T-helper 22 cell (primary cell): ENCODE data around the gene TGIF1.
"Not testable (repeated sequence)": the region's sequence is repeated elsewhere in the genome, so short reads cannot be mapped to it uniquely, and the experiment has no call there.

Source experiments
- DNase-seq: peaks from one replicate; pipeline ENCODE4 v3.0.0-alpha.2; 2020; ENCODE audit warnings: low read depth

TGIF1 gene

DNA sequence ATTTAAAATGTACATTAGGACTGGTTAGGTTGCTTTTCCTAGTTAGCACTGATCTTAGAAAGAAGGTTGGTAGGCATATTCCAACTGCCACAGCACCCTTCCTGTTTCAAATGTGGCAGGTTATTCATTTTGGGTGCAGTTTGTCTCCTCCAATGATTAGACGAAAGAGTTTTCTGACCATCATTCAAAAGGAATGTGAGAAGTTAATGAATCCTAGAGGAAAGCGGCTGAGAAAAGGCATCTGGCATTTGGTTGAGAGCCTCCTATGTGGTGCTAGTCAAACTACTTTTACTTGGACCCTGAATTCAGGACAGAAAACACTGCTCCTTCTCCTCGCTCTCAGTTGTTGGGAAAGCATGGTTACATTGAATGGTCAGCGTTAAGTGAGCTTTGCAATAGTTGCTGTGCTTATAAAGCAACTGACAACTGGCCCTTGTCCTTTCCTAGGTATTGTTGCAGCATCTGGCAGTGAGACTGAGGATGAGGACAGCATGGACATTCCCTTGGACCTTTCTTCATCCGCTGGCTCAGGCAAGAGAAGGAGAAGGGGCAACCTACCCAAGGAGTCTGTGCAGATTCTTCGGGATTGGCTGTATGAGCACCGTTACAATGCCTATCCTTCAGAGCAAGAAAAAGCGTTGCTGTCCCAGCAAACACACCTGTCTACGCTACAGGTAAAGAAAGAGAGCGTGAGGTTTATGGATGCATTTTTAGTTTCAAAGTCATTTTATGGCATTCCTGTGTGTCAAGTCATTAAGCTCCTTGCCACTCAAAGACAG lies 6.1 kb downstream of the TGIF1 start:
- DNase-seq: no peak

DNA sequence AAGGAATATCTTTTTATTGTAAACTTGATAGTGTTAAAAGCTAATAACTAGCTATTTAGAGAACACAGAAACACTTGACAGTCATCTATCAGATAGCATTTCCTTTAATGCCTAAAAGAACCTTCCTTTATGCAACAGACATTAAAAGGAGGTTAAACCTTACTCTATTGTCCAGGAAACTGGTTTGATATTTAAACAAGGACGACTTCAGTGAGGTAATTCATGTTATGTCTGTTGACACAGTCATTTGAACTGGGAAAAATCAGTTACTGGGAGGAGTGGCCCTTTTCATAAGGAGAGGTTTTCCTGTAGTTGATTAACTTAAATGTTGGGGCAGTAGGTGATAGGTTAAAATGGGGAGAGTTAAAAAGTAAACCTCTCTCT lies 6.7 kb downstream of the TGIF1 start:
- DNase-seq: no peak

DNA sequence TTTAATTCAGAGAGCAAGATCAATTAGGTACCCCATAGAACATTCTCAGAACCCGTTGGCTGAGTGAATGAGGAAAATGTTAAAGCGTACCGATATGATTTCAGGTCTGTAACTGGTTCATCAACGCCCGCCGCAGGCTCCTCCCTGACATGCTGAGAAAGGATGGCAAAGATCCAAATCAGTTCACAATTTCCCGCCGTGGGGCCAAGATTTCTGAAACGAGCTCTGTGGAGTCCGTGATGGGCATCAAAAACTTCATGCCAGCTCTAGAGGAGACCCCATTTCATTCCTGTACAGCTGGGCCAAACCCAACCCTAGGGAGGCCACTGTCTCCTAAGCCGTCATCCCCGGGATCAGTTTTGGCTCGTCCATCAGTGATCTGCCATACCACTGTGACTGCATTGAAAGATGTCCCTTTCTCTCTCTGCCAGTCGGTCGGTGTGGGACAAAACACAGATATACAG lies 7.3 kb downstream of the TGIF1 start:
- DNase-seq: no peak

DNA sequence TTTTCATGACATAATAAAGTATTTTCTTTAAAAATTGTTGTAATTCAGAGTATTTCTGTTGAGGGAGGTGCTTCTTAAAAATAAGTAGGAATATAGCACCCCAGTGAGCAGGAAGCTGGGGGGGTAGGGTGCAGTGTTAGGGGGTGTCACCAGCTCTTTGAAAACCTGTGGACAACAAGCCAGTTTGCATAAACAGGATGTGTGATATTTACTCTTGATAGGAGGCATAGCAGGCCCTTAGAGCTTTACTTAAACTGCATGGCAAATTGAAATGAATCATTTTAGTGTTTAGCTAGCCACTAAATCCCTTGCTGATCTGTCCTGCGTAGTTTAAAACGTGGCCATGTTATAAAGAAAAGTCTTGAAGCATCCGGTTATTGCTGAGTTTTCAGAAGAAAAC lies 8.4 kb downstream of the TGIF1 start:
- no peak for DNase-seq

DNA sequence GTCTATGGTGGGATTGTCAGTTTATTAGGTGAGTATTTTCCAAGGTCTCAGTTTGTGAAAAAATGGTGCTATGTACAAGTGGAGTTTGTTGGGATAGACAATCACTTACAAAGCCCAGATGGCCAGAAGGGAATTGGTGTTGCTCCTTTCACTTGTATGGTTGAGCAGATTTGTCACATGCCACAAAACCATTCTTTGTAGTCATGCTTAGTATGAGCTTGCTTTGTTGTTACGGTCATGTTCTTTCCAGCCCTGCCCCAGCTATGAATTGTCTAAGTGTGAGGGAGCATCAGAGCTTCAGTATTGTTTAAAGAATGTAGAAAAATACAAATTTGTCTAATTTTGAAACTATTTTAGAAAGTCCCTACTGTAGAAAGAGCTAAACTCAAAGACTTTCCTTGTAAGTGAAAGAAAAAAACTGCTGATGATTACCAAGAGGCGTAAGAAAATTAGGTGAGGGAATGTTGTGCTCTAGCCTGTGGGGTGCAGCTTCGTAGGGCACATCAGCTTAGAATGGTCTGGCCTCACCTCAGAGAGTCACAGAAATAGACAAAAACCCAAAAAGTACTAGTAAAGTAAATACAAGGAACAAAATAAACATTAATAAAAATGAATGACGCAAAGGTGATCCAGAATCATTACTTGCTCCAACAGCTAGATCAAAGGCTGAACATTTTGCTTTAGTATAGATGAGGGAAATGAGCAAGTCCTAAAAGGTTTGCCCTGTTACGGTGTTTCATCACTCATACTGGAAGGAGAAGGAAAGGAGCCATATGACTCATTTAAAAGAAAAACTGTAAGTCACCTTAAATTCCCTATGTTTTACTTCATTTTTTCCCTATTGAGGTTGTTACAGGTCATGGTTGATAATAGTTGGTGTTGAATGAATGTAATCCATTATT lies 9.2 kb downstream of the TGIF1 start:
- no peak for DNase-seq

DNA sequence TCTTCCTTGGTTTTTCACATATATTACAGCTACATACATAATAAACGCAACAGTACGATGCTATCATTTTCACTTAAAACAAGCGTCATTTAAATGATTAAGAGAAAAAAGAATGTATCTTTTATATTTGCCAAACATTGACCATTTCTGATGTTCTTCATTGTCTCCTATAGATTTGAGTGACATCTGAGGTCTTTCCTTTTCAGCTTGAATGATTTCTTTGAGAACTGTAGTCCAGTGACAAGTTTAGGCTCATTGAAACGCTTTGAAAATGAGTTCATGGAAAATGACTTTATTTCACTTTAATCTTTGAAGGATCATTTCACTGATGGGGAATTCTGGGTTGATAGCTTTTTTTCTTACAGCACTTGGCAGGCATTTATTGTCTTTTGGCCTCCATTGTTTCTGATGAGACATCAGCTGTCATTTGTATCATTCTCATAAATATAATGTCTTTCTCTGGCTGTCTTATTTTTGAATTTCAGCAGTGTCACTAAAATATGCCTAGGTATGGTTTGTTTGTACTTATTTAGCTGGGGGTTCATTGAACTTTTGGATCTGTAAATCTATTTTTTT lies 10.9 kb downstream of the TGIF1 start:
- DNase-seq: no peak

DNA sequence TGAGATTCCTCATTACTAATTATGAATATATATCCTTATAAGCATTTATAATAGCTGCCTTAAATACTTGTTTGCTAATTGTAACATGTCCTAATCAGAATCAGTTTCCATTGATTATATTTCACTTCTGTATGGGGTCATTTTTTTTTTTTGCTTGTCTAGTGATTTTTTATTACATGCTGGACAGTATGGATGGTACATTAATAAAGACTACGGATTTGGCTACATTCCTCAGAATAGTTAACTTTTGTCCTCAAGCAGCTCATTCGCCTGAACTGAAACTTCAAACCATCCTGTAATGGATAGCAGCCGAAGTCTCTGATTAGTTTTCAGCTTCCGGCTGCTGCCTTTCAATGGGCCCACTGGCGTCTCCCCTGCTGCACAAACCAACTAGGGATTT lies 11.7 kb downstream of the TGIF1 start:
- no peak for DNase-seq

DNA sequence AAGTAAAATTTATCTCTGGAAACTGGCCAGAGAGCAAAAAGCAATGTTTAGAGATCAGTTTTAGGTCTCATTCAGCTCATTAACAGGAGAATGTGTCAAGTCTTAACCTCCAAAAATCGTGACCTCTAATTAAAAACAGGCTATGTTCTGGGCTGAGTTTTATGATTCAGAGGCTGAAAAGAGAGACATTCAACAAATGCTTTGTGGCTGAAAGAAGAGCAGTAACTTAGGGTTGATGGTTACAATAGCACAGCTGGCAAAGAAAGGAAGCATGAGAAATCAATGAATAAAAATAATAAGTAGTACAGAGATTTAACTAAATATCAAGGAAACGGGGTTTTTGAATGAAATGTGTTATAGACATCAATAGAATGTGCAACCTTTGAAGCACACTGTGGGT lies 13.1 kb downstream of the TGIF1 start:
- no peak for DNase-seq

DNA sequence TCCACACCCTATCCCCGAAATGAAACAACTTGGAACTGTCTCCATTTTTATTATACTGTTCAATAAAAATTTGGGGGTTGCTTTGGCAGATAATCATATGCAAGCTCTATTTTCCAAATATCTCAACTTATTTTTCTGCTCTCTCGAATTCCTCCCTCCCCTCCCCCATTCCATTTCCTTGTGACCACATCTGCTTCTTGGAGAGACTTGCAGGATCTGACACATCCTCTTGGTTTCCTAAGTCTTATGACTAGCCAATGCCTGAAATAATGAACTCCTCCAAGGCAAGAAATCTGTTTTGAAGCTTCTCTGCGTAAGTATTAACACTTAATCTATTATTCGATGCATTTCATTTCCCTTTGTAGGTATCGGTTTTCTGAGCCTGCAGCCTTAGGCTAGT lies 16.1 kb downstream of the TGIF1 start:
- DNase-seq: no peak

DNA sequence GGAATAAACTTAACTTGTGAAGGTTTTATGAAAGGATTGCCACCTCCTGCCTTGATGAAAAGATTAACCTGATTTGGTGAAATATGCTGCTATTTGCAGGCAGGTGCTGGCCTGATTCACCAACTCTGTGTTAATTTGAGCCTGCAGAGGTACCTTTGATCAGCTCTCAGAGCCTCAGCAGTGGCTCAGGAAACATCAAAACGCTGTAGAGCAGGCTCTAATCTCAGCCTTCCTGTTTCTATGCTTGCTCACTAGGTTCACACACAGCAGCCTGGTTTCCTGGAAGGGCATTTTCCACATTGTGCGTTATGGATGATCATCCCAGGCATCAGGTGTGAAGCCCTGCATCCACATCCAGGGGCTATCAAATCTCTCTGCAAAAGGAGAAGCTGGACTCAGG lies 16.9 kb downstream of the TGIF1 start:
- DNase-seq: no peak

DNA sequence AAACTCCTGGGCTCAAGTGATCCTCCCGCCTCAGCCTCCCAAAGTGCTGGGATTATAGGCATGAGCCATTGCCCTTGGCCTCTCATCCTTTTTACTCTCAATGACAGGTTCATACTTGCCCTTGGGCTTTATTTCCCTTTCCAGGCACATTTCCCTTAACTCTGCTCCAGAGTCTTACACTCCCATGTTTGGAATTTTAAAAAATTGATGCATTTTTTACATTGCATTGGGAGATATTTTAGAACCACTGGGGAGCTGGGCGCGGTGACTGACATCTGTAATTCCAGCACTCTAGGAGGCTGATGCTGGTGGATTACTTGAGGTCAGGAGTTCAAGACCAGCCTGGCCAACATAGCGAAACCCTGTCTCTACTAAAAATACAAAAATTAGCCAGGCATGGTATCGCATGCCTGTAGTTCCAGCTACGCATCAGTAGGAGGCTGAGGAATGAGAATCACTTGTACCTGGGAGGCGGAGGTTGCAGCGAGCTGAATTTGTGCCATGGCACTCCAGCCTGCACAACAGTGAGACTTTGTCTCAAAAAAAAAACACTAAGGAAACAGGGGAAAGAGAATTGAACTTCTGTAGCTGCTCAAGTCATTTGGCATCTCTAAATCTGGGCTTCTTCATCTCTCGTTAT lies 18.2 kb downstream of the TGIF1 start:
- no peak for DNase-seq

DNA sequence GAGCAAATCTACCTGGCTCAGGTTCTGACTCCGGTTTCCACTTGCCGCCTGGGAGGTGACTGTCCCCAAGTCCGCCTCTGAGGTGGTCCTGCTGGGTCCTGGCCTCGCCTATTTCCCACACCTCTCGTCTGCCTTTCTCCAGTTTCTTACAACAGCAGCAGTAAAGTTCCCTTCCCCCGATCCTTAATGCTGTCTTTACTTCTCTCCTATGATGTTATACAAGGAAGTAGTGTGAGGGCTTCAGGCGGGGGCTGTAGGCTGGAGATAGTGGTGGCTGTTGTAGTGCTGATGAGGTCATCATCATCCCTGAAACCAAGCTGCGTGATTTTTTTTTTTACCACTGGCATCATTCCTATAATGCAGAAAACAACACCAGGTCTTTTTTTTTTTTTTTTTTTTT lies 18.9 kb downstream of the TGIF1 start:
- DNase-seq: no peak

DNA sequence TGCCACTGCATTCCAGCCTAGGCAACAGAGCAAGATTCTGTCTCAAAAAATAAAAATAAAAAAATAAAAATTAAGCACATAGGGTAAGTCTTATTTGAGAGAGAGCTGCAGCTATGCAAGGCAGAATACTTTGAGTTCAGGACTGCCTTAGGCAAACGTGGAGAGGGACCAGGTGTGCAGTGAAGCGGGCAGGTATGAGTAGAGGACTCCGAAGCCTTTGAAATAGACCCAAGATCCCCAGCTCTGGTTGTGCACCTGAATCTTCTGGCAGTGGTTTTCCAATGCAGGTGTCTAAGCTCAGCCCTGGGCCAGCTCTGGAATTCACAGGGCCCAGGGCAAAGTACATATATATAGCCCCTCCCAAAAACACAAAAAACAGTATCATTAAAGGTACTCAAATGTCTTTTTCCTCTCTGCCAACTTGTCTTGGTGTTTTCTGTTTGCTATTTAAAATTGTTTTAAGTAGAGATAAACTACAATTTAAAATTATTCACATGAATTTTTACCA lies 21.2 kb downstream of the TGIF1 start:
- DNase-seq: no peak

DNA sequence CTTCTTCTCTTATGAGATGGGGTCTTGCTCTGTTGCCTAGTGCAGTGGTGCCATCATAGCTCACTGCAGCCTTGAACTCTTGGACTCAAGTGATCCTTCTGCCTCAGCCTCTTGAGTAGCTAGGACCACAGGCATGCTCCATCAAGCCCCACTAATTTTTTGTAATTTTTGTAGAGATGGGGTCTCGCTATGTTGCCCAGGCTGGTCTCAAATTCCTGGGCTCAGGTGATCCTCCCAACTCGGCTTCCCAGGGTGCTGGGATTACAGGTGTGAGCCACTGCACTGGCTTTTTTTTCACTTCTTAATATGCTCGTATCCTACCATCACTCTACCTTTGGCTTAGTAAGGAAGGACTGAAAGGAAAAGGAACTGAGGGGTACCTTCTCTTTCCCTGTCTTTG lies 22.1 kb downstream of the TGIF1 start:
- DNase-seq: not testable (repeated sequence)

DNA sequence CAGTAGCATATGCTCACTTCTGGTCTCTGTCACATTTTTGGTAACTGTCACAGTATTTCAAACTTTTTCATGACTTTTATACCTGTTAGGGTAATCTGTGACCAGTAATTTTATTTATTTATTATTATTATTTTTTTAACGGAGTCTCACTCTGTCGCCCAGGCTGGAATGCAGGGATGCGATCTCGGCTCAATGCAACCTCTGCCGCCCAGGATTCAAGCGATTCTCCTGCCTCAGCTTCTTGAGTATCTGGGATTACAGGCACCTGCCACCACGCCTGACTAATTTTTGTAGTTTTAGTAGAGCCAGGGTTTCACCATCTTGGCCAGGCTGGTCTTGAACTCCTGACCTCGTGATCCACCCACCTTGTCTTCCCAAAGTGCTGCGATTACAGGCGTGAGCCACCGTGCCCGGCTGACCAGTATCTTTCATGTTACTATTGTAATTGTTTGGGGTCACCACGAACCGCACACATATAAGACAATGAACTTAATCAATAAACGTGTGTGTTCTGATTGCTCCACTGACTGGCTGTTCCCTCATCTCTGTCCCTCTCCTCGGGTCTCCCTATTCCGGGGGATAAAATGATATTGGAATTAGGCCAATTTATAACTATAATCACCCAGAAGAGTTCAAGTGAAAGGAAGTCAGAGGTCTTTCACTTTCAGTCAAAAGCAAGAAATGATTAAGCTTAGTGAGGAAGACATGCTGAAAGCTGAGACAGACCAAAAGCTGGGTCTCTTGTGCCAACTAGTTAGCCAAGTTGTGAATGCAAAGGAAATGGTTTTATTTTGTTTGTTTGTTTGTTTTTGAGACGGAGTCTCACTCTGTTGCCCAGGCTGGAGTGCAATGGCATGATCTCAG lies 22.9 kb downstream of the TGIF1 start:
- no peak for DNase-seq

DNA sequence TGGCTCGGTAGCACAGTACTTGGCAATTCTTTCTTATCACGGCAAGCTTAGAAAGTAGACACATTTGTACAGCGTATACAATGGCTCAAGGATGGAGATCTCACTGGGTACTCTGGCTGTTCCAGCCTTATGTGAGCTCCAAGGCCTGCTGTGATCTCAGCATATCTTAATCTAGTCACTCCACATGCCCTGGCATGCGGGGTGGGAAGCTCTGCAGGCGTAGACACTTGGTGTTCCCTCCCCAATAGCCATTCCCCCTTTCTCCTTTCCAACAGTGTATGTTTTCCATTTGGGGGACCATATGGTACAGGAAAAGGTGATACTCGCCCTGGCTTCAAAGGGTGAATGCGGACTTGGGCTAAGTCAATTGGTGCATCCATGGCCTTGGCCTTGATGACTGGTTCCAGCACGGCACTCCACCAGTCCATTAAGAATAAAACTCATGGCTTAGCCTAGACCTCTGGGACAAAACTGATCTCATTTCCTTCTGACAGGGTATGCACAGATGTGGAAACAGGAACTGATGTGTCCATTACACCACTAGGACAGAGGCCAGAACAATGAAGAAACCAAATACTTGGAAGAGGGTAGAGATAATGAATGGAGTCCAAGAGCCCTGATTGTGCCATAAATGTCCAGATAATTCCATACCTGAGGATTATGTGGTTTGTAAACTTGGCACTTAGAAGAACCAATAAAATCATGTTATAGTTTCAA lies 28.4 kb downstream of the TGIF1 start:
- DNase-seq: no peak

DNA sequence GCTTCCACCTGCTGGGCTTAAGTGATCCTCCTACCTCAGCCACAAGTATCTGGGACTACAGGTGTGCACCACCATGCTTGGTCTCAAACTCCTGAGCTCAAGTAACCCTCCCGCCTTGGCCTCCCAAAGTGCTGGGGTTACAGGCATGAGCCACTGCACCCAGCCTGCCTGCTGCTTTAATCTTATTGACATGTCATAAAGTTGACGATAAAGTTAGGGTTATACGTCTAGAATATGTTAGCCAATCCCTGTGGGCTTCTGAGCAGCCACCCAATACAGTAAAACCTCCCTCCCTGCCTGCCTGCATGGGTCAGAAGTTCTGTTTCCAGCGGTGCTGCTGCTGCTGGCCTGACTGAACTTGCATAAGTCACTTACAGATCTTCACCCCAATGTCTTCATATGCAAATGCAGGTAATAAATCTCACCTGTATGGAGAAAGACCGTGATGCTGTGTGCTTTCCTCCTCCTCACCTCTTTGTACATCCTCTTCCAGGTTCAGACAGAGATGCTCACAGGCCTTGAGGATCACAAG lies 30.1 kb downstream of the TGIF1 start:
- DNase-seq: no peak

DNA sequence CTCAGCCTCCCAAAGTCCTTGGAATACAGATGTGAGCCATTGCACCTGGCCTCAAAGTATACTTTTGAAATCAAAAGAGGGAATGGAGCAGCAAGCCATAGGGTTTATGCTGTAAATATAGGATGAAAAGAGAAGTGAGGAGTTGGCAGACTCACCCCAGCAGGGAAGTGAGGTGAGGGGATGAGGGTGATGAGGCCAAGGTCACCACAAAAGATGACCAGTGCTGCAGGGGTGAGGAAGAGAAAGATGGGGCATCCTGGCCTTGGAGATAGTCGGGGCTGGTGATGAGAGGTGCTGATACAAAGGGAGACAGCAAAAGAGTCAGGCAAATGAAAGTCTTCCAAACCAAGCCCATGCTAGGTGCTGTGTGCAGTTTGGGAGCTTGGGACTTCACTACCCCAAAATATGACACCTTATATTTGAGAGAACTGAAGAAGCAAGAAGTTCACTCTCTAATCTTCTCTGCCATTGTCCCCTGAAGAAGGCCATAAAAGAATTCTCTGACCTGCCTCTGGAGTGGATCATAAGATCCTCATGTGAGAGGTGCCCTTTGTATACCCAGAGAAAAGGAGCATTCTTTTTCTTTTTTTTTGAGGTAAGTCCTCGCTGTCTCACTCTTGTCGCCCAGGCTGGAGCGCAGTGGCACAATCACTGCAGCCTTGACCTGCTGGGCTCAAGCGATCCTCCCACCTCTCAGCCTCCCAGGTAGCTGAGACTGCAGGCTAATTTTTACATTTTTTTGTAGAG lies 31.0 kb downstream of the TGIF1 start:
- DNase-seq: no peak

DNA sequence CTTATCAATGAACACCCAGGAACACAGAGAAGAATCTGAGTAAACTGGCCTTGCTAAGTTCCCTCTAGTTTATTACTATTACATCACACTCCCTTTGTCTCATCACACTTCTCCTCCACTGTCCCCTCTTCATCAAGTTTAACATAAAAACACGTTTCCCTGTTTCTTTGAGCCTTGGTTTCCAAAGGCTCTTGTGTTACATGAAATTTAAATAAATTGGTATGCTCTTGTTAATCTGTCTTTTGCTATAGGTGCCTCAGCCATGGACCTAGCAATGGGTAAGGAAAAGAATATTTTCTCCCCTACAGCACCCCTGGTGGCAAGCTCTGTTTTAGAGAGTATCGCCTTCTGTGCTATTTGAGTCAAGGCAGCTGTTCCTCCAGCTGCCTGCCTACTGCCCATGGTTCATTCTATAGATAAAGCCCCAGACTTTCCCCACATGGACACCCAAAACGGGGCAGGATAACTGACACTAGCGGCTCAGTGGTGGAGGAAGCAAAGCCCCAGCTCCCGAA lies 31.8 kb downstream of the TGIF1 start:
- DNase-seq: no peak
